Left ventricle myocardium superior (tissue), 1 donor: ENCODE data around the gene FAM177B. TPM values are rescaled to one million over a fixed set of nuclear protein-coding genes. Genes with fewer than 3 reads are reported as not detected.
"Not testable (repeated sequence)": the region's sequence is repeated elsewhere in the genome, so short reads cannot be mapped to it uniquely, and the experiment has no call there.

Source experiments
- ATAC-seq: fragments of 200-7000 bp; cut with Tn5 transposase; one replicate; pipeline ENCODE4 v1.9.1; 2020; ENCODE audit warnings: mild to moderate bottlenecking, moderate library complexity
- DNase-seq: peaks from one replicate; pipeline ENCODE4 v3.0.0-alpha.2; 2020
- intact Hi-C: fragments of 100-400 bp; cut with micrococcal nuclease; formaldehyde crosslinking; loops from one replicate; pipeline ENCODE4 v1.11.0; 2022
- total RNA-seq: library from RNA; stranded (reverse); fragmentation: NEBNext Ultra II Directional; extraction: Animal tissue kit (Norgen Biotek cat#: 25700); gene quantifications from one replicate; pipeline ENCODE4 v1.2.1, GENCODE V29; 2021
- donor health status: DM: no; HTN: yes; CAD: no; lungs with severe emphysema.

Gene FAM177B
- total RNA-seq, 1 donor from 2014 or later = not detected

- ATAC-seq (no peak), DNase-seq (no peak)
- intact Hi-C loops = loop anchor here (5.0 kb wide), 1 partner anchor 348 kb away; no protein-coding TSS in a partner anchor
Measured at GRCh38 chr1:222734740-222735139, 2.3 kb upstream of the FAM177B start.

- DNase-seq = no peak
- no peak for ATAC-seq
- intact Hi-C loops = loop anchor here (5.0 kb wide), 1 partner anchor 346 kb away; no protein-coding TSS in a partner anchor
Measured at GRCh38 chr1:222736470-222736869, 532 bp upstream of the FAM177B start.

DNA sequence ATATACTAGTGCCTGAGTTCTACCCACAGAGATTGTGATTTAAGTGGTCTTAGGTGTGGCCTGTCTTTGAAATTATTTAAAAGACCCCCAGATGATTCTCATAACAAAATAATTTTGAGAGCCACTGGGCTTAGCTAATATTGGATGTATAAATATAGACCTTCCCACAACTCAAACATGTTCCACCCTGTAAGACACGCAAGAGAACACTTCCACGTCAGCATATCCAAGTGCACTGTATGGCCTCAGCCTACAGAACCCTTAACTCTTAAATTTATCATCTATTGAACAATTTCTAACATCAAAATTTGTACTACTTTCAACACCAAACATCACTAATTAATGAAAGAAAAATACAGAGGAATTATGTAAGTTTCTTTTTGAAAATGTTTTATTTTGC is 2.5 kb downstream of the FAM177B start:
- peak; percentile 38 for ATAC-seq
- no peak for DNase-seq
- intact Hi-C loops = loop anchor here (5.0 kb wide), 1 partner anchor 343 kb away; no protein-coding TSS in a partner anchor

- intact Hi-C loops = loop anchor here (5.0 kb wide), 1 partner anchor 342 kb away; no protein-coding TSS in a partner anchor
- DNase-seq = no peak
- ATAC-seq = no peak
Measured at GRCh38 chr1:222739929-222740328, 2.9 kb downstream of the FAM177B start.

DNA sequence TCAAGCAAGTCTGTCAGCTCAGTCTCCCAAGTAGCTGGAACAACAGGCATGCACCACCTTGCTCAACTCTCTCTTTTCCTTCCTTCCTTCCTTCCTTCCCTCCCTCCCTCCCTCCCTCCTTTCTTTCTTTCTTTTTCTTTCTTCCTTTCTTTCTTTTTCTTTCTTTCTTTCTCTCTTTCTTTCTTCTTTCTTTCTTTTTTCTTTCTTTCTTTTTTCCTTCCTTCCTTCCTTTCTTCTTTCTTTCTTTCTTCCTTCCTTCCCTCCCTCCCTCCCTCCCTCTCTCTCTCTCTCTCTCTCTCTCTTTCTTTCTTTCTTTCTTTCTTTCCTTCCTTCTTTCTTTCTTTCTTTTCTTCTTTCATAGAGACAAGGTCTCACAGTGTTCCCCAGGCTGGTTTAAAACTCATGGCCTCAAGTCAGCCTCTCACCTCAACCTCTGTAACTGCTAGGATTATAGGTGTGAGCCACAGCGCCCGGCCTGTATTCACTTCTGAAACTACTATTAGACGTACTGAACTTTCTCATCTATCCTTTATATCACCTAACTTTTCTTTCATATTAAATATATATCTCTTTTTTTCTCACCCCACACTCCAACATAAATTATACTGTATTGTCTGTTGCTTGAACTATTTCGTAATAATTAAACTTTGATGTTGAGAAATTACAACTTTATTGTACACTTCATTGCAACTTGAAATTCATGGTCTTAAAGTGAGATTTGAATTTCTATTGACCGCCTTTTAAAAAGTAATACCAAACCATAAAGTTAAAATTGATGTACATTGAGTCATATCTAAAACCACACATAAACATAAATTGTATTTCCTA is 4.8 kb downstream of the FAM177B start:
- DNase-seq, ATAC-seq, intact Hi-C loops: not testable (repeated sequence)

GRCh38 chr1:222749927-222750326 is 12.9 kb downstream of the FAM177B start:
- intact Hi-C loops = no loop called here

DNA sequence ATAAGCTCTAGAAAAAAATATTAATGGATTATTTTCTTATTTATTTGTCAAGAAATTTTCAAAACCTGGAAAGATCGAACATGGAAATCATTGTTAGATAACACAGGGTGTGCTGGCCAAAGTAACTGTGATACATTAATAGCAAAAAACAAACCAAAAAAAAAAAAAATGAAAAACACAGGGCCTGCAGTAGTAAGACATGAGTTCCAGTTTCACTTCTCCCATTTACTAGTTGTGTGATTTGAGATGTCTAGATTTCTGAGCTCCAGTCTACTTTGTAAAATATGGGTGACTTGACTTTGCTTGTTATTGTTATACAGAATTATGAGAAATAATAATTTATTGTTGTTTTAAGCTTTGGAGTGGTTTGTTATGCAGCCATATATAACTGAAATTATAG is 13.6 kb downstream of the FAM177B start:
- ATAC-seq = no peak
- no peak for DNase-seq
- intact Hi-C loops = no loop called here

More at GRCh38 chr1:222749927-222750326, 12.9 kb downstream of the FAM177B start:
- DNase-seq (no peak), ATAC-seq (no peak)

GRCh38 chr1:222751255-222751654 is 14.3 kb downstream of the FAM177B start:
- intact Hi-C loops = no loop called here
- ATAC-seq (no peak), DNase-seq (no peak)

- intact Hi-C loops = no loop called here
- DNase-seq (peak; percentile 68), ATAC-seq (peak; percentile 93)
Measured at GRCh38 chr1:222754366-222755139, 17.6 kb downstream of the FAM177B start.

- ATAC-seq = peak; percentile 69
- DNase-seq = no peak
- intact Hi-C loops = no loop called here
Measured at GRCh38 chr1:222757646-222758268, 20.8 kb downstream of the FAM177B start.

DNA sequence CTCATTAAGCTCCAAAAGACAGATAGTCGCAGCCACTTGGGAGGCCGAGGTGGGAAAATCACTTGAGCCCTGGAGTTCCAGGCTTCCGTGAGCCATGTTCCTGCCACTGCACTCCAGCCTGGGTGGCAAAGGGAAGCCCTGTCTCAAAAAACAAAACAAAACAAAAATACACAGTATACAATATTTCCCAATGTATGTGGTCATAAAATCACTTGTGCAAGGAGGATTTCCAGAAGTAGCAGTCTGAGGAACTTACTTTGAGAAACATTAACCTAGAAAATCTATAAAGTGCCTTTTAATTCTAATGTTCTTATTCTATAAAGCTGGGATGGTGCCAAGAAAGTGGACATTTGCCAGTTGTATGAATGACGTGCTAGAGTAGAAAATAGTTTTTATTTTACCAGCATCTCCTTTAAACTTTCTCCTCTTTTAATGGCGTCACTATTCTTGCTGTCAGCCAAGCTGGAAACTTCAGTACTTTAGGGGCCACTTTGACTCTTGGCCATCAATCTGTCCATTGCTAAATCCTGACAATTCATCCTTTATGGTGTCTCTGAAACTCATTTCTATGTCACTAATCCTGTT is 22.5 kb downstream of the FAM177B start:
- DNase-seq (no peak), ATAC-seq (no peak)
- intact Hi-C loops = no loop called here

- intact Hi-C loops = no loop called here
- ATAC-seq = no peak
- no peak for DNase-seq
Measured at GRCh38 chr1:222761083-222761482, 24.1 kb downstream of the FAM177B start.

DNA sequence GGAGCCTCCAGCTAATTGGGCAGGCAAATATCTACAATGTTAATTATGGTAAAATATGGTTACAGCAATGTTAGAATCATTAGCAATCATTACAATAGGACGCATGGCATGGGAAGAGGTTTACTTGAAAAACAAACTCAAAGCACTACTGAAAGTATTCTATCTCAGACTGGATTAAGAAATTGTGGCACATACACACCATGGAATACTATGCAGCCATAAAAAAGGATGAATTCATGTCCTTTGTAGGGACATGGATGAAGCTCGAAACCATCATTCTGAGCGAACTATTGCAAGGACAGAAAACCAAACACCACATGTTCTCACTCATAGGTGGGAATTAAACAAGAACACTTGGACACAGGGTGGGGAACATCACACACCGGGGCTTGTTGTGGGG is 25.2 kb downstream of the FAM177B start:
- DNase-seq, ATAC-seq, intact Hi-C loops: not testable (repeated sequence)

DNA sequence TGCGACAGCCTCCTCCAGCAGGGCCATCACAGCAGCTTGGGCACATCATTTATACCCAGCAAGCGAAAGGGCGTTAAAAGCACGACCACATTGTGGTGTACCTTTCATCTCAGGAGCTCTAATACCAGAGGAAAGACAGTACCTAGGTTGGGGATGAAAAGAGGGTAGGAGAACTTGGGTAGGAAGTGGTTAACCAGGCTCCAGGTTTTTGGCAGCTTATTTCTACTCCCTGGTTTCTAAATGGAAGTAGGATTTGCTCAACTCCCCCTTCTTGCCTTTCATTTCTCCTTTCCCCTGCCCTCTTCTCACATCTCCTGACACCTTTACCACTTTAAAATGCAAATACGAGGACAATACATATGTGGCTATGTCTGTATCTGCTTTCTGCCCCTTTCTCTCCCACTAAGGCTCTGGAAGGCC is 30.2 kb downstream of the FAM177B start:
- intact Hi-C loops = no loop called here

GRCh38 chr1:222768592-222768991 is 31.6 kb downstream of the FAM177B start:
- DNase-seq = no peak
- no peak for ATAC-seq
- intact Hi-C loops = no loop called here

More for the DNA sequence above, 30.2 kb downstream of the FAM177B start:
- DNase-seq (no peak), ATAC-seq (no peak)

GRCh38 chr1:222769181-222769580 is 32.2 kb downstream of the FAM177B start:
- intact Hi-C loops = no loop called here
- no peak for DNase-seq
- no peak for ATAC-seq

DNA sequence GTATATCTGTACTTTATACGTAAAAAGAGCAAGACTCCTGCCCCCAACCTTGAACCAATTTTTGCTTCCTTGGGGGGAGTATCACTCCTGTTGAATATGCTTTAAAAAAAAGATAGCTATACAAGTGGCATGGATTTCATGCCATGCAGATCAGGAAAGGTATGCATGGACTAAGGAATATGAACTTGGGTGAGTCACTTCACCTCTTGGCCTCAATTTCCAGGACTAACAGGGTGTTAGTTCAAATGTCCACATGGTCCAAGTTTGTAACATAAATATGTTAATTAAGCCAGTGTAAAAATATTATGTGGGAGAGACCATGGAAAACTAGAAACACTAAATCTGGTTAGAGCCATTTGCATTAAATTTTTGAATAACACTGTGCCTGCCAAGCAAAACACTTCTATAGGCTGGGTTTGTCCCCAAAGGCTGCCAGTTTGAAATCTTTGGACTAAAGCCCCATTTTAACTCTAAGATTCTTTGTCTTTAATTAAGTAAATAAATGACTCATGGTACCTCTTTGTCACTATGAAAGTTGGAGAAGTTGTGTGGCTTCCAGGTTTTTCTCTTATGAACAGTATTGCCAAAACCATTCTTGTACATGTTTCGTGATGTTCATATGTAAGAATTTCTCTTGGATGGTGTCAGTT is 33.1 kb downstream of the FAM177B start:
- ATAC-seq = no peak
- intact Hi-C loops = no loop called here
- DNase-seq = no peak

DNA sequence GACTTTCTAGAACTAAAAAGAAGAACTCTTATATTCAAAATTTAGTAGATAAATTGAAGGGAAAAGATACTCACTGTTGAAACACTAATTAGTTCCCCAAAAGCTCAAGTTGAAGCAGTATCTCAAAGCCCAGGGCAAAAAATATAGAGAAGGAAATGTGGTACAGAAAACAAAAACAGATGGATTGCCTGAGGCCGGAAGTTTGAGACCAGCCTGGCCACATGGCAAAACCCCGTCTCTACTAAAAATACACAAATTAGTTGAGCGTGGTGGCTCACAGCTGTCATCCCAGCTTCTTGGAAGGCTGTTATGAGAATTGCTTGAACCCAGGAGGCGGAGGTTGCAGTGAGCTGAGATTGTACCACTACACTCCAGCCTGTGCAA is 36.0 kb downstream of the FAM177B start:
- DNase-seq (no peak), ATAC-seq (peak; percentile 78)
- intact Hi-C loops = no loop called here

- ATAC-seq (no peak), DNase-seq (no peak)
- intact Hi-C loops = no loop called here
Measured at GRCh38 chr1:222777463-222777862, 40.5 kb downstream of the FAM177B start.
